ENCODE measurements around the gene XXYLT1.
"Not testable (repeated sequence)": the region's sequence is repeated elsewhere in the genome, so short reads cannot be mapped to it uniquely, and the experiment has no call there.

The XXYLT1 gene, protein sequence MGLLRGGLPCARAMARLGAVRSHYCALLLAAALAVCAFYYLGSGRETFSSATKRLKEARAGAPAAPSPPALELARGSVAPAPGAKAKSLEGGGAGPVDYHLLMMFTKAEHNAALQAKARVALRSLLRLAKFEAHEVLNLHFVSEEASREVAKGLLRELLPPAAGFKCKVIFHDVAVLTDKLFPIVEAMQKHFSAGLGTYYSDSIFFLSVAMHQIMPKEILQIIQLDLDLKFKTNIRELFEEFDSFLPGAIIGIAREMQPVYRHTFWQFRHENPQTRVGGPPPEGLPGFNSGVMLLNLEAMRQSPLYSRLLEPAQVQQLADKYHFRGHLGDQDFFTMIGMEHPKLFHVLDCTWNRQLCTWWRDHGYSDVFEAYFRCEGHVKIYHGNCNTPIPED

DNA sequence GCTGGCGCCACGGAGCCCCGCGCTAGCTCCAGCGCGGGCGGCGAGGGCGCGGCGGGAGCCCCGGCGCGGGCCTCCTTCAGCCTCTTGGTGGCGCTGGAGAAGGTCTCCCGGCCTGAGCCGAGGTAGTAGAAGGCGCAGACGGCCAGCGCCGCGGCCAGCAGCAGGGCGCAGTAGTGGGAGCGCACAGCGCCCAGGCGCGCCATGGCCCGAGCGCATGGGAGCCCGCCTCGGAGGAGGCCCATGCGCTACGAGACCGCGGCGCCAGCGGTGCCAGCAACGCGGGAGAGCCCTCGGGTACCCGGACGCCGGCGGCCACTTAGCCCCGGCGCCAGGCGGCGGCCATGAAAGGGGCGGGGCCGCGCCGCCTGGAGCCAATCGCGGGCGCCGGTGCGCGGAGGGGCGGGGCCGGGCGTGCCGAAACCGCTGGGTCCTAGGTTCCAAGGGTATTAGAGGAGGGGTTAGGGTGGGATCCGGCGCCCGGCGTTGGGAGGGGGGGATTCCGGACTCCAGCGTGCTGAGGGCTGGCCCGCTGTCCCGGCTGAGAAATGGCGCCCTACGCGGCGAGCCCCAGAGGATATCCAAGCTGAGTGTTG is at the start of gene XXYLT1:
Gene XXYLT1, minus strand, starts transcription at position 343 of the 593 bp plus-strand sequence. Its CDS starts 101 bp downstream, at position 242.
- DNase-seq = peak; percentile 96

- DNase-seq = no peak
These were observed 48.1 kb upstream of the XXYLT1 start for GRCh38 chr3:195319060-195319459.

DNA sequence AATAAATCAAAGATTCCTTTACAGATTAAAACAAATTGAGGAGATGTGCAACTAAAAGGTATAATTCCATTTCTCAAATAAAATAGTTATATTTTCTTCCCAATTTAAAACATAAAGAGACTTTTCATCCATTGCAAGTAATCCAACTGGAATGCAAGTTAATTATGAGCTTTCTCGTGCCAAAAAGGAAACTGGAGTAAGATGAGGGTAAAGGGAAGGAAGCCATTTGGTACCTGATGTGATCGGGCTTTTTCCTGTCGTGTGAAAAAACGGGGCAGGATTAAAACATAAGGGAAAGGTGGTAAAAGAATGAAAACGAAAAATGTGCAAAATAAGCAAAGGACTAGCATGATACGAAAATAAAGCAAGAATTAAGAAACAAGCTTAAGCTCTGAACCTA is 41.8 kb upstream of the XXYLT1 start:
- no peak for DNase-seq

DNA sequence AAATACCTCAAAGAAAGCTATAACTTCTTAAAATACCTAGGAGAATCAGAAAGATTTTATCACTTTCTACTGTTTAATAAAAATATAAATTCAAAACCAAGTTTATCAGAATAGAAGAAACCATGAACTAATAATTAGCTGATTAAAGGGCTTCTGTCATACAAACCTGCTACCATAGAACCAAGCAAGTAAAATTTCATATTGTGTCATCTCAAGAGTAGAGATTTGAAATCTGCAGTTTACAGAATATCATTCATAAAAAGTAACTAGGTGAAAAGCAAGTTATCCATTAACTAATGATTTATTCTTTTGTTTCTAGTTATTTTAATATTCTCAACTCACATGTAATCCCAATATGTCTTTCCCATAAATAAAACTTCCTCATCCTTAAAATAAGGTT is 36.8 kb upstream of the XXYLT1 start:
- no peak for DNase-seq

DNA sequence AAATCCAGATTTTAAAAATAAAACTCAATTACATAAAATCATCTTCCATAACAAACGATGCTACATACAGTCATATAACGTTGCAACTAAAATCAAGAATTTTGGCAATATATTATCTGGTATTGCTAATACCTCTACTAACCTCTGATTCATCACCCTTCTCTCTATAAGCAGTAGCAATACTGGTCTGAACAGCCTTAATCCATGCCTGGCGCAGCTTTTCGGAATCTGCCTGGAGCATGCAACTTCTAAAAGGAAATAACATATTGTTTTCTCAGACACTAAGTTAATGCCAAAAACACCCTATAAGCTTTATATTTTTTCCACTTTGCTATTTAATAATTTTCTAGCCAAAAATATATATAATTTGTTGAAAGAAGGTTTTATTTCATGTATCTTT is 35.4 kb upstream of the XXYLT1 start:
- DNase-seq = no peak

GRCh38 chr3:195302431-195302830 is 31.5 kb upstream of the XXYLT1 start:
- no peak for DNase-seq

- no peak for DNase-seq
These were observed 26.5 kb upstream of the XXYLT1 start for GRCh38 chr3:195297446-195297845.

- DNase-seq = no peak
These were observed 25.7 kb upstream of the XXYLT1 start for GRCh38 chr3:195296662-195297061.

DNA sequence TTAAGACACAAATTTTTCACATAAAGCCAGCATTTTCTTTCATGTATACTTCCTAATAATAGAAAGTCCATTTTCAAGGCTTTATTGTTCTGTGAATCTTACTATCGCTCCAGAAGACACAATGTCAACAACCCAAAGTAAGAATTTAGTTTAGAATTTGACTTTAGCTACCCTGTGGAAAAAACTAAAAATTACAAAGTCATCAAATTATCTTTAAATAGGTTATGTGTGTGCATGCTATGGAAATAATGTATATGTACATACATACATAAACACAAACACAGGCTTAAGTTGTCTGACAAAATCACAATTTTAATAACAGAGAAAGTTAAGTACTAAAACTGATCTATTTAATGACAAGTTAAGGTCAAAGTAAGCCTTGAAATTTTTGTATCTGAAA is 20.2 kb upstream of the XXYLT1 start:
- DNase-seq = no peak

DNA sequence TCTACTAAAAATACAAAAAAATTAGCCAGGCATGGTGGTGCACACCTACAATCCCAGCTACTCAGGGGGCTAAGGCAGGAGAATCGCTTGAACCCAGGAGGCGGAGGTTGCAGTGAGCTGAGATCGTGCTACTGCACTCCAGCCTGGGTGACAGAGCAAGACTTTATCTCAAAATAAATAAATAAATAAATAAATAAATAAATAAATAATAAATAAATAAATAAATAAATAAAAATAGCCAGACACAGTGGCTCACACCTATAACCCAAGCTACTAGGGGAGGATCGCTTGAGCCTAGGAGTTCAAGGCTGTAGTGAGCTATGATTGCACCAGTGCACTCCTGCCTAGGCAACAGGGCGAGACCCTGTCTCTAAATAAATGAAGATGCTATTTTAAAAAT is 19.7 kb upstream of the XXYLT1 start:
- DNase-seq = not testable (repeated sequence)

GRCh38 chr3:195286115-195286872 is 15.3 kb upstream of the XXYLT1 start:
- DNase-seq = no peak

GRCh38 chr3:195285372-195285771 is 14.4 kb upstream of the XXYLT1 start:
- no peak for DNase-seq

DNA sequence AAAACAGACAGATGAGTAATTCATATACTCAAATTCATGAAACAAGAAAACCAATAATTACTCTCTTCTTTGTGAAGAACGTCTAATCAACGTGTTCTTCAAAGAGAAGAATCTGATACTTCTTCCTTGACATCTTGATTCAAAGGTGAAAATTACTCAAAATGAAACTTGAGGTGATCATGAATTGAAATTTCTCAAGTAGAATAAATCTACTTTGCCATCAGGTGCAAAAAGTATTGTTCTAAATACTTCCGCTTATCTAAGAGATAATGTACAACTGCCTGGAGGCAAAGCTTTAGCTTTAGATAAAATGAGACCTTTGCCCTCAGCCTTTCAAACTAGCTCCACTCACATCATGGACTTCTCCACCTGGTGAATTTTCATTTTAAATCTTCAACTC is 13.9 kb upstream of the XXYLT1 start:
- no peak for DNase-seq

- no peak for DNase-seq
These were observed 12.0 kb upstream of the XXYLT1 start for GRCh38 chr3:195282961-195283360.

GRCh38 chr3:195274259-195274966 is 3.5 kb upstream of the XXYLT1 start:
- DNase-seq = no peak

DNA sequence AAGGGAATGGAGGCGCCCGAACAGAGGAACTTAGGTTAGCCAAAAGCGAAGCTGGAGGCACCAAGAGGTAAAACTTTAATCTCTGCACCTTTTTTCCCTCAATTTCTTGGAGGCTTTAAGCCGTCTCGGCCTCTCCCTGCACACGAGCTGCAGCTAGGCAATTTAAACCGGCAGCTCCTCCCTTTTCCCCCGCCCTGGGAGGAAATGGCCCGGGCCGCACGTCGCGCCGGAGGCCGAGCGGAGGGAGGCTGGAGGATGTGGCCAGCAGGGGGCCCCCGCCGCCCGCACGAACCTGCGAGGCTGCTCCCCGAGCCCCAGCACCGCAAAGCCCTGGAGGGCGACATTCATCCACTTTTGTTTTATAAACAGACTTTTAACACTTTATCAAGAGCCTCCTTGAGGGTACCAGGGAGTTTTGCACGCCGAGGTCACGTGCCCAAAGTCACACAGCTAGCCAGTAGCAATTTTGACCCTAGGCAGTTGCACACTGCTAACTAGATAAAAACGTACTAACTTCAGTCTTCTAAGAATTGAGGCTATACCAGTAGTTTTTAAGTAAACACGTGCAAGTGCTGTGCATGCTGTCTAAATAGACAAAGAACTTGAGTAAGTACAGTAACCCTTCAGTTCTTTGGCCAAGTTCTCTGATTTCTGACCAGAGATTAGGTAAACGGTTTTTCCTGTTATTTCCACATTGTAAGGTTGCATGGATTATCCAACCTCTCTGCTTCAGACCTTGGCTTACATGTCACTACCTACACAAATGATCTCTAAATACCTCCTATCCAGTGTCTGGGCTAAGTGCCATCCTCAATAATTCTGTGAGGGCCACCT is 668 bp upstream of the XXYLT1 start:
- peak; percentile 94 for DNase-seq

DNA sequence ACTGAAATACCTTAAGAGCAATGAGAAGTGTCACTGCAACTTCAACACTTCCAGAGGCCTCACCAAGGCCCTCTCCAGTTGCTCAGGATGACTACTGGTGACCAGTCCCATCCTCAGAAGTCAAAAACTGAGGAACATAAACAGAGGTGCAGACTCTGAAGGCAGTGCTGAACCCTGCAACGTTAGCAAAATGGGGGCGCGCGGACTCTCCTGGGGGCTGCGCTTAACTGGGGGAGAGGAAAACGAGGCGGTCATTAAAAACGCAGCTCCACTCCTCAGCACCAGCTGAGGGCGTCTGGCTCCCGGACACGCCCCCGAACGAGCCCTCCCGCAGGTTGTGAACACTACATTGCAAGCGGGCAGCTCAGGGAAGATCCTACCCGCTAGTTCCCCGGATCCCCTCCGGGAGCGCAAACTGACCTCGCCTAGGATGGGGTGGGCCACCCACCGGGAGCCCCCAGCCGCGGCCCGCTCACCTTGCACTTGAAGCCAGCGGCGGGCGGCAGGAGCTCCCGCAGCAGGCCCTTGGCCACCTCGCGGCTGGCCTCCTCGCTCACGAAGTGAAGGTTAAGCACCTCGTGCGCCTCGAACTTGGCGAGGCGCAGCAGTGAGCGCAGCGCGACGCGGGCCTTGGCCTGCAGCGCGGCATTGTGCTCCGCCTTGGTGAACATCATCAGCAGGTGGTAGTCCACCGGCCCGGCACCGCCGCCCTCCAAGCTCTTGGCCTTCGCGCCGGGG is 711 bp downstream of the XXYLT1 start:
- peak; percentile 75 for DNase-seq

DNA sequence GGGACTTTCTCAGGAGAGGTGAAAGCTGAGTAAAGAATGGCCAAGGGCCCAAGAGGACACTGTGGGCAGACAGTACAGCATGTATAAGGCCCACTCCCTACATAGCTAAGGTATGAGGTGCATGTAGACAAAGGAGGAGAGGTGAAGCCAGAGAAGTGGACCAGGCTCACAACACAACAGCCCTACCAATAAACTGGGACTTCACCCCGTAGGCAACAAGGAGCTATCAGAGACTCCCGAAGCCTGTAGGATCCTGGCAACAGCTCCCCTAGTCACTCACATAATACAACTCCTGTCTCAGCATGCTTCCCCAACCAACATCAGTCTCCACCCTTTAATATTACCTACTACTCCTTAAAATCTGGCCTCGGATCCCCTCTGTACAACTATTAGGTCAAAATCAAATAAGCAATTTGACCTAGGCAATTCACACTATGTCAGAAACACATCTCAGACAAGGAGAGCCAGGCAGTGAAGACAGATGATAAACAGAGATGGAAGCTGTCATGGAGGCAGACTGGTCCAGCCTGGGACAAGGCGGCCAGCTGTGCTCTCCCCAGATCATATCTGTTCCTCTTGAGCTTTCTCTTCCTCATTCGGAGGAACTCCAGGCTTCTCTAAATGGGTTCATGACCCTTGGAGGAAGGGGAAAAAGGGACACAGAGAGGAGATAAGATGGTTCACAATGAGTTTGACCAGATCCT is 1.4 kb downstream of the XXYLT1 start:
- DNase-seq = no peak

DNA sequence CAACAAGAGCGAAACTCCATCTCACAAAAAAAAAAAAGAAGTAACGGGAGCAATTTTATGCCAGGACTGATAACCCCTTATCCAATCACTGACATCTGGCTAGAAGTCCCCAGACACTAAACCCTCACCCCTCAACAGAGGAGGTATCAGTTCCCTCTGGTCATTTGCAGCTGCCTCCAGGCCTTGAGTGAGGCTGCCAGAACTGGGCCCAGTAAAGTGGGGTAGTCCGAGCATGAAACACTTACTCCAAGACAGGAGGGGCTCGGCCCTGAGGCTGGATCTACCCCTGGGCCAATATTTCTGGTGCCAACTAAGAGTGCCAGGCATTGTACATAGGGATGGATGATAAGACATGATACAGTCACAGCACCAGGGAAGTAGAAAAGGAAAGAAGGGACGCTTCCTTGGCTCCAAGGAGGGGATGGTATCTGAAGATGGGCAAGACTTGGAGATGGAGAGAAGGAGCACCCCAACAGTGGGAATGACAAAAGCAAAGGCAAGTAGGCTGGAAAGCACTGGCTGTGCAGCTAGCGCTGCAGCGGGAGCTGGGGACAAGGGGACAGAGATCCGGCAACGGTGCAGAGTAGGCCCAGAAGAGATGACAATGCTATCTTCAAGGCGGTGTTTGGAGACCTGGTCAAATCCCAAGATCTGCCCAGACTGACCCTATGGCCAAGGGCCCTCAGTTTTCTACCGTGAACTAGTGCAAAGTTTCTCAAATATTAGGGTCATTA is 2.2 kb downstream of the XXYLT1 start:
- no peak for DNase-seq

- DNase-seq = no peak
These were observed 3.9 kb downstream of the XXYLT1 start for GRCh38 chr3:195267096-195267495.
